ENCODE results near the gene MRPL28.
"Not testable (repeated sequence)": the region's sequence is repeated elsewhere in the genome, so short reads cannot be mapped to it uniquely, and the experiment has no call there.

MRPL28 gene

GRCh38 chr16:389352-389751, 19.0 kb upstream of the MRPL28 start:
- DNase-seq: no peak

- DNase-seq: not testable (repeated sequence)
These were observed 17.7 kb upstream of the MRPL28 start for GRCh38 chr16:387761-388666.

DNA sequence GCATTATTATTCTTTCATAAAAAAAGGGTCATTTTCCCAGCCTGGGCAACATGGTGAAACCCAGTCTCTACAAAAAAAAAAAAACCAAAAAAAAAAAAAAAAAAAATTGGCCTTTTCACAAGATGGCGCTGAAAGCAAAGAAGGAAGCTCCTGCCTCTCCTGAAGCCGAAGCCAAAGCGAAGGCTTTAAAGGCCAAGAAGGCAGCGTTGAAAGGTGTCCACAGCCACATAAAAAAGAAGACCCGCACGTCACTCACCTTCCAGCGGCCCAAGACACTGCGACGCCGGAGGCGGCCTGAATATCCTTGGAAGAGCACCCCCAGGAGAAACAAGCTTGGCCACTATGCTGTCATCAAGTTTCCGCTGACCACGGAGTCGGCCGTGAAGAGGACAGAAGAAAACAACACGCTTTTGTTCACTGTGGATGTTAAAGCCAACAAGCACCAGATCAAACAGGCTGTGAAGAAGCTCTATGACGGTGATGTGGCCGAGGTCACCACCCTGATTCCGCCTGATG, 16.4 kb upstream of the MRPL28 start:
- DNase-seq: no peak

DNA sequence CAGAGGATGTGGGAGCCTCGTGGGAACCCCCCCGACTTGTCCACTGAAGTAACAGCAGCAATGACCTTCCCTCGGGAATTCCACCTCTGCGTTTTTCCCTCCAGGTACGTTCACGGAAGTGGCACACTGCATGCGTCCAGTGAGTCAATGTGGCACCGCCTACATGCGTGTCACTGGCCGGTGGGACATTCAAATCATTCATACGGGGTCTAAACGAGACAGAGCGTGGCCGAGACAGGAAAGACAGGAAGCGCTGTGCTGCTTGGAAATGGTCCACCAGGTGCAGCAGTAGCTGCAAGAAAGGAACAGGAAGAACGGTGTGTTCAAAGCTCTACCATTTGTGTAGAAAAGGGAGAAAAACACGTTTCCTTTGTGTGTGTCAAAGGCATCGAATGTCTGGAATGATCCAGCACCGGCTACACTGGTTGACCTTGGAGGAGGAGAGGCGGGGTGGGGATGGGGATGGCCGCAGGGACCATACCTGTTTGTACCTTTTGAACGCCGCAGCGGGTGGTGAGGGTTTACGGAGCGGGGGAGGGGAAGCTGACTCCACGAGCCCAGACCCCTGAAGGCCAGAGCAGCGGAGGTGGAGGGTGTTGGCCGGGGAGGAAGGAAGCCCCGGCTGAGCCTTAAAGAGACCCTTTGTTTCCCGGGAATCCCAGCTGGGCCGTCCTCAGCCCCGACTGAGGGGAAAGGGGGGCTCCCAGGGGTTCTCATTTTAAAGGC, 13.2 kb upstream of the MRPL28 start:
- DNase-seq: no peak

GRCh38 chr16:381789-382717, 11.7 kb upstream of the MRPL28 start, which contains the start of gene PGAP6:
PGAP6 (minus strand) TSS chr16:381978; CDS start chr16:381821, 157 bp downstream.
- DNase-seq: no peak

GRCh38 chr16:381012-381788, 10.9 kb upstream of the MRPL28 start:
- no peak for DNase-seq

GRCh38 chr16:380762-381011, 10.3 kb upstream of the MRPL28 start:
- no peak for DNase-seq

GRCh38 chr16:379961-380761, 9.8 kb upstream of the MRPL28 start:
- DNase-seq: no peak

DNA sequence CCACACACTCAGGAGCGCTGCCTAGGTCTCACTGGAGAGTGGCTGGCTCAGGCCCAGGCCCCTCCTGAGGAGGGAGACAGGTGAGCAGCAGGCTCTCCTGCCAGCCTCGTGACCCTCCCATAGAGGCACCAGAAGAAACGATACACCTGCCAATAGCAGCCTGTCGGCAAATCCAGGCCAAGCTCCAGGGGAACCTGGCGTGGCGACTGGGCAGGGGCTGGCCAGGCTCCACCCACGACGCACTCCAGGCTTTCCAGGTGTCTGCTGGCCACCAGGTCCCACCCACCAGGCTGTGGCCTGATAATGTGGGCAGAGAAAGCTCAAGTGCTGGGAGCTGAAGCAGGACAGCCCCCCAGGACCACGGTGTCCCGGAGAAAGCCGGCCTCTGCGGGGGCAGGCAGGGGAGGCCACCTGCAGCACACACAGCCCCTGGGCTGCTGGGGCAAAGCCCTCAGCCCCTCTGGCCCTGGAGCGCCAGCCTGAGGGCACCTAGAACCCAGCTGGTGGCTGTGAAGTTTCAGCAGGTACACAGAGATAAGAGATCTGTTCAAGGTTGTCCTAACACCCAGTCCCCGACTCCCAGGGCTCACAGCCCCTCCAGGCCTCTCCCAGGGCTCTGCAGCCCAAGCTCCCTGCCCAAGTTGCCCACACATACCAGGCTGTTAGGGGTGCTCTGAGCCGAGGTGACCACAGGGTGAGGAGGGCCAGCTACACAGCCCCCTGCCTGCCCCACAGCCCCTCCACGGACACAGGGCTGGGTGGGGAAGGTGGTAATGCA, 9.0 kb upstream of the MRPL28 start:
- no peak for DNase-seq

DNA sequence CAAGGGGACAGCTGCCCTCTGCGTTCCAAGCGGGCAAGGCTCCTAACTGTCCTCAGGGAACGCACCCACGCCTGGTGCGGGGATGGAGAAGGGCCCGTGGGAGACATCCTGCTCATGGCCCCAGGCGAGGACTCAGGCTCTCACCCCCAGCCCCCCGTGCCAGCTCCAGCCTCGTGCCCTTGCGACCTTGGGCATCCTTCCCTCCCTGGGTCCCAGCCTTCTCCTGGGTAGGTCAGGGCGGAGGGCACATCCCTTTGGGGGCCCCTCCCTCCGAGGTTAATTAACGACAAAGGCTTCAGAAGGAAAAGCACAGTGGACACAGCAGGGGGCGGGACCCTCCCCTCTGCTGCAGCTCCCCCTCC, 8.5 kb upstream of the MRPL28 start:
- DNase-seq: no peak

DNA sequence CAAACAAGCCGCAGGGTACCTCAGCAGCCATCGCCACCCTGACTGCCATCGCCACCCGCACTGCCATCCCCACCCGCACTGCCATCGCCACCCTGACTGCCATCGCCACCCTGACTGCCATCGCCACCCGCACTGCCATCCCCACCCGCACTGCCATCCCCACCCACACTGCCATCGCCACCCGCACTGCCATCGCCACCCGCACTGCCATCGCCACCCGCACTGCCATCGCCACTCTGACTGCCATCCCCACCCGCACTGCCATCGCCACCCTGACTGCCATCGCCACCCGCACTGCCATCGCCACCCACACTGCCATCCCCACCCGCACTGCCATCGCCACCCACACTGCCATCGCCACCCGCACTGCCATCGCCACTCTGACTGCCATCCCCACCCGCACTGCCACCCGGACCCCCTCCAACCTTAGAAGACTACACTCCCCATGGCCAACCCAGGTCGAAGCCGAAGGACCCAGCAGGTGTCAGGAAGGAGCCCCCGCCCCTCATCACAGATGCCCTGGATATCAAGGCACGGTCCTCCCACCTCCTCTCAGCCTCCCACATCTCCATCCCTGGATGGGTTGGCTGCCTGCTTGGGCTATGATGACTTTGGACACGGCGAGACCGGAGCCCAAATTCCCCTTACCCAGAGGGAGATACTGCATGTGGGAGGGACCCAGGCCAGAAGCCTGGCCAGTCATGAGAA, 7.9 kb upstream of the MRPL28 start:
- not testable (repeated sequence) for DNase-seq

GRCh38 chr16:377419-377951, 7.1 kb upstream of the MRPL28 start:
- DNase-seq: no peak

DNA sequence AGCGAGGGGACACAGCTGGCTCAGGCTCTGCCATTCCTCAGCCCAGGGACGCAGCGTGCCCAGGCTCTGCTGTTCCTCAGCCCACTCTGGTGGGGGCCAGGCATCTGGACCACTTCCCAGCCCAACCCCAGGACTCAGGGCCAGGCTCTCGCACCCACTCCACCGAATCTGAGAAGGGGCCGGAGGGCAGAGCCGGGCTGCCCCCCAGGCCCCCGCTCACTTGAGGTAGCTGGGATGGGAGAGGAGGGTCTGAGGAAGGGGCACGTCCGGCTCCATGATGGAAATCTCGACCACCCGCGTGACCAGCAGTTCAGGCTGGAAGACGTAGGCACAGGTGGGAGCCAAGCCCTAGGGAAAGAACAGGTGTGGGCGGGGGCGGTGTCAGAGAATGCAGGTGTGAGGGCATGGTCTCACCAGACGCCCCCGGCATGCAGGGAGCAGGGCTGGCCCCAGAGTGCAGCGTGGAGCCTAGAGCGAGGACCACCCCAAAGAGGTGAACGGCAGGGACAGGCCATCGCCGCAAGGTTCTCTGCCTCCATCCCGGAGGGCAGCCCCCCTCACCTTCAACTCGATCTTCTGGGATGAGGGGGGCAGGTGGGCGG, 6.6 kb upstream of the MRPL28 start:
- DNase-seq: no peak

DNA sequence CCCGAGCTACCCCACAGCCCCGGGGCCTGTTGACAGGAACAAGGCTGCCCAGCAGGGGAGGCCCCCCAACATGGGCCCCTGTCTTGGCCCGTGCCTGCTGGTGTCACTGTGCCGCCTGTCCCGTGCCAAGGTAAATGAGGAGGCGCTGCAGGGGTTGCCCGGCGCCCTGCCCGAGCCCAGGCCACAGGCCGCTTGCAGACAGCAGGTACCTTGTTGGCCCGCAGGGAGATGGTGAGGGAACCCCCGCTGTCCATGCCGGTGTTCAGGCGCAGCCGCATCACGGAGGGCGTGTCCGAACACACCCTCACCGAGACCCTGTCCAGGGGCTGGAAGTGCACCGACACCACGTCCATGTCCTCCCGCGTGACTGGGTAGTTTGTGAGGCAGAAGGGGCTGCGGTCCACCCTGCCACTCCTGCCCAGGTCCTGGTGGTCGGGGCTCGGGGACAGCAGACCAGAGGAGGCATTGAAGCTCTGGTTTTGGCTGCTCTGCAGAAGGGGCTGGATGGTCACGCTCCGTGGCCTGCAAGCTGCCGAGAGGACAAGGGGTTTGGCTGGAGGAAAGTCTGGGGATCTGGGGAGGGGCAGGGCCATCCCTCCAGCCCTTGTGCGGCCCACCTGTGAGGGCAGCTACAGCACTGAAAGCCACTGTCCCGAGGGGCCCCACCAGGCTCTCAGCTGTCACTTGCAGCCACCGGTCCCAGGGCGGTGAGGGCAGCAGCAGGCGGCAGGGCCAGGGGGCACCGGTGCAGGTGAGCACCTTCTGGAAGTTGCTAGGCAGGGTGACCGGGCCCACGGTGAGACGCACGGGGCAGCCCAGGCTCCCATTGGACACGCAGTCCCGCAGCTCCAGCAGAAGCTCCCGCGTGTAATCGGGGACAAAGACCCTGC, 5.8 kb upstream of the MRPL28 start:
- DNase-seq: no peak

DNA sequence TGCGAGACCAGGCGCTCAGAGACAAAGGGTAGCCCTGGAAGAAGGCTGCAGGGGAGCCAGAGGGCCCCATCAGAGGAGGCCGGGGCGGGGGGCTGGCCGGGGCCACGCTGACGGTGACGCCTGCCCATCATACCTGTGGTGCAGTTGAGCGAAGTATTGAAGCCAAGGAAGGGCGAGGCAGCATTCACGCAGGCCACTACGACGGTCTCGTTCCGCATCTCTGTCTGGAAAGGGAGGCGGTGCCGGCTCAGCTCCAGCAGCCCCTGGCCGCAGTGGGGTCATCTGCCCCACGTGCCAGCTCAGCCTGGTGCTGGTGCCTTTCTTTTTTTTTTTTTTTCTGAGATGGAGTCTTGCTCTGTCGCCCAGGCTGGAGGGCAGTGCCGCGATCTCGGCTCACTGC, 4.9 kb upstream of the MRPL28 start:
- DNase-seq: no peak

GRCh38 chr16:374616-374926, 4.2 kb upstream of the MRPL28 start:
- DNase-seq: no peak

- DNase-seq: no peak
These were observed 3.7 kb upstream of the MRPL28 start for GRCh38 chr16:373848-374615.

All from T1000 (cell line).